ENCODE measurements around the gene WNT2. TPM values are rescaled to one million over a fixed set of nuclear protein-coding genes. Genes with fewer than 3 reads are reported as not detected.
"Not testable (repeated sequence)": the region's sequence is repeated elsewhere in the genome, so short reads cannot be mapped to it uniquely, and the experiment has no call there.

Gene WNT2
- polyA plus RNA-seq, 1 donor from 2014 or later, result not detected

- no peak overlapping the region for H3K27ac ChIP-seq (ENCODE audit: low read length)
- H3K9me3 ChIP-seq (ENCODE audit: low read length), result no peaks in the 10 kb centered on the region
- H3F3A ChIP-seq (ENCODE audit: insufficient read depth, low read length, poor library complexity, severe bottlenecking), result no peaks in the 10 kb centered on the region
- no peak overlapping the region for H3K4me2 ChIP-seq (ENCODE audit: low read length)
- H3K9me2 ChIP-seq (ENCODE audit: insufficient read depth, low read length), result no peaks in the 10 kb centered on the region
- no peaks in the 10 kb centered on the region for H3K36me3 ChIP-seq (ENCODE audit: insufficient read depth, low read length)
- no peaks in the 10 kb centered on the region for H4K20me1 ChIP-seq (ENCODE audit: insufficient read depth)
- no peak for TF ChIP-seq TAF1 (IDR thresholded peaks at IDR 0.05; ENCODE audit: low read depth)
- TF ChIP-seq EP300 (conservative IDR thresholded peaks at IDR 0.05; ENCODE audit: poor library complexity, severe bottlenecking), result no peak
- TF ChIP-seq POLR2AphosphoS5 (IDR thresholded peaks at IDR 0.05), result no peak
- TF ChIP-seq MXI1 (conservative IDR thresholded peaks at IDR 0.05; ENCODE audit: poor library complexity, severe bottlenecking), result no peak
- no peak for TF ChIP-seq RAD21 (conservative IDR thresholded peaks at IDR 0.05)
- no peak for TF ChIP-seq REST (IDR thresholded peaks at IDR 0.05; ENCODE audit: borderline replicate concordance)
- TF ChIP-seq EZH2 (IDR thresholded peaks at IDR 0.05; ENCODE audit: borderline replicate concordance, insufficient read depth, low read length, poor library complexity, severe bottlenecking), result no peak
- TF ChIP-seq, protein P1, sequence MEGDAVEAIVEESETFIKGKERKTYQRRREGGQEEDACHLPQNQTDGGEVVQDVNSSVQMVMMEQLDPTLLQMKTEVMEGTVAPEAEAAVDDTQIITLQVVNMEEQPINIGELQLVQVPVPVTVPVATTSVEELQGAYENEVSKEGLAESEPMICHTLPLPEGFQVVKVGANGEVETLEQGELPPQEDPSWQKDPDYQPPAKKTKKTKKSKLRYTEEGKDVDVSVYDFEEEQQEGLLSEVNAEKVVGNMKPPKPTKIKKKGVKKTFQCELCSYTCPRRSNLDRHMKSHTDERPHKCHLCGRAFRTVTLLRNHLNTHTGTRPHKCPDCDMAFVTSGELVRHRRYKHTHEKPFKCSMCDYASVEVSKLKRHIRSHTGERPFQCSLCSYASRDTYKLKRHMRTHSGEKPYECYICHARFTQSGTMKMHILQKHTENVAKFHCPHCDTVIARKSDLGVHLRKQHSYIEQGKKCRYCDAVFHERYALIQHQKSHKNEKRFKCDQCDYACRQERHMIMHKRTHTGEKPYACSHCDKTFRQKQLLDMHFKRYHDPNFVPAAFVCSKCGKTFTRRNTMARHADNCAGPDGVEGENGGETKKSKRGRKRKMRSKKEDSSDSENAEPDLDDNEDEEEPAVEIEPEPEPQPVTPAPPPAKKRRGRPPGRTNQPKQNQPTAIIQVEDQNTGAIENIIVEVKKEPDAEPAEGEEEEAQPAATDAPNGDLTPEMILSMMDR (IDR thresholded peaks at IDR 0.05; ENCODE audit: poor library complexity, severe bottlenecking), result no peak
- no peak for TF ChIP-seq SMC3 (conservative IDR thresholded peaks at IDR 0.05; ENCODE audit: poor library complexity)
- no peaks in the 10 kb centered on the region for H3K27me3 ChIP-seq (ENCODE audit: insufficient read depth, low read depth, low read length)
- no peak overlapping the region for H3K4me3 ChIP-seq (ENCODE audit: low read length)
- no peaks in the 10 kb centered on the region for H3K79me2 ChIP-seq (replicated peaks; ENCODE audit: insufficient read depth, low read length)
- H2AFZ ChIP-seq (ENCODE audit: low read depth, low read length), result no peak overlapping the region
- H3K9ac ChIP-seq (ENCODE audit: low read length), result no peak overlapping the region
Observed at GRCh38 chr7:117302396-117302795, 20.5 kb downstream of the WNT2 start.

DNA sequence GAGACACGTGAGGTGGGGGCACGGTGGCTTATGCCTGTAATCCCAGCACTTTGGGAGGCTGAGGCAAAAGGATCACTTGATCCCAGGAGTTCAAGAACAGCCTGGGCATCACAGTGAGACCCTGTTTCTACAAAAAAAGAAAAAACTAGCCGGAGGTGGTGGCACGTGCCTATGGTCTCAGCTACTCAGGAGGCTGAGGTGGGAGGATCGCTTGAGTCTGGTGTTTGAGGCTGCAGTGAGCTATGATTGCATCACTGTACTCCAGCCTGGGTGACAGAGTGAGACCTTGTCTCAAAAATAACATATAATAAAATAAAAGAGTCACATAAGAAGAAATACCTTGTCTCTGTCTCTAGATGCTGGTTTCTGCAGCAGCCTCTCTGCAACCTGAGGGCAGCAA, 22.4 kb downstream of the WNT2 start:
- not testable (repeated sequence) for H4K20me1 ChIP-seq (ENCODE audit: insufficient read depth); H3K27ac ChIP-seq (ENCODE audit: low read length); H3K4me2 ChIP-seq (ENCODE audit: low read length); H3K9me2 ChIP-seq (ENCODE audit: insufficient read depth, low read length); H3K9ac ChIP-seq (ENCODE audit: low read length); H2AFZ ChIP-seq (ENCODE audit: low read depth, low read length); H3K4me3 ChIP-seq (ENCODE audit: low read length); H3K36me3 ChIP-seq (ENCODE audit: insufficient read depth, low read length); H3K79me2 ChIP-seq (replicated peaks; ENCODE audit: insufficient read depth, low read length); H3K9me3 ChIP-seq (ENCODE audit: low read length); H3F3A ChIP-seq (ENCODE audit: insufficient read depth, low read length, poor library complexity, severe bottlenecking); H3K27me3 ChIP-seq (ENCODE audit: insufficient read depth, low read depth, low read length)

GRCh38 chr7:117297606-117298005, 25.3 kb downstream of the WNT2 start:
- Histone ChIP-seq H4K20me1 (ENCODE audit: insufficient read depth) (no peaks in the 10 kb centered on the region), H2AFZ (ENCODE audit: low read depth, low read length) (no peak overlapping the region), H3K9me2 (ENCODE audit: insufficient read depth, low read length) (no peaks in the 10 kb centered on the region), H3K27me3 (ENCODE audit: insufficient read depth, low read depth, low read length) (no peaks in the 10 kb centered on the region), H3F3A (ENCODE audit: insufficient read depth, low read length, poor library complexity, severe bottlenecking) (no peaks in the 10 kb centered on the region), H3K79me2 (replicated peaks; ENCODE audit: insufficient read depth, low read length) (no peaks in the 10 kb centered on the region), H3K4me2 (ENCODE audit: low read length) (no peak overlapping the region), H3K9me3 (ENCODE audit: low read length) (no peaks in the 10 kb centered on the region), H3K36me3 (ENCODE audit: insufficient read depth, low read length) (no peaks in the 10 kb centered on the region), H3K9ac (ENCODE audit: low read length) (no peak overlapping the region), H3K4me3 (ENCODE audit: low read length) (no peak overlapping the region), H3K27ac (ENCODE audit: low read length) (no peak overlapping the region)
- TF ChIP-seq EP300 (conservative IDR thresholded peaks at IDR 0.05; ENCODE audit: poor library complexity, severe bottlenecking) (no peak), REST (IDR thresholded peaks at IDR 0.05; ENCODE audit: borderline replicate concordance) (no peak), POLR2AphosphoS5 (IDR thresholded peaks at IDR 0.05) (no peak), MXI1 (conservative IDR thresholded peaks at IDR 0.05; ENCODE audit: poor library complexity, severe bottlenecking) (no peak), EZH2 (IDR thresholded peaks at IDR 0.05; ENCODE audit: borderline replicate concordance, insufficient read depth, low read length, poor library complexity, severe bottlenecking) (no peak), RAD21 (conservative IDR thresholded peaks at IDR 0.05) (no peak), TAF1 (IDR thresholded peaks at IDR 0.05; ENCODE audit: low read depth) (no peak), SMC3 (conservative IDR thresholded peaks at IDR 0.05; ENCODE audit: poor library complexity) (no peak)
- TF ChIP-seq, protein P1 (IDR thresholded peaks at IDR 0.05; ENCODE audit: poor library complexity, severe bottlenecking), result no peak
